CD4-positive, alpha-beta T cell (primary cell): ENCODE measurements around the gene MVD. TPM values are rescaled to one million over a fixed set of nuclear protein-coding genes. Genes with fewer than 3 reads are reported as not detected.

Experiments
- ATAC-seq: fragments of 200-7000 bp; cut with Tn5 transposase; one replicate; pipeline ENCODE4 v1.10.0; 2022; ENCODE audit warnings: mild to moderate bottlenecking; ENCODE audit not compliant: poor library complexity
- CTCF ChIA-PET: fragments of 350-600 bp; sonication (Branson Sonifier 250); formaldehyde crosslinking; loops from one replicate; lab custom pipeline; 2021; ENCODE audit warnings: antibody characterized with exemption, inconsistent platforms; lab: Charles Lee
- POLR2A ChIA-PET: fragments of 350-600 bp; sonication (Branson Sonifier 250); formaldehyde crosslinking; loops from one replicate; lab custom pipeline; 2021; ENCODE audit warnings: antibody characterized with exemption, inconsistent platforms; lab: Charles Lee
- DNase-seq, 14 experiments: peaks; one replicate each; pipeline ENCODE4 v3.0.0-alpha.2; 2013 to 2020; ENCODE audit warnings: mixed read lengths in 2 of 14
- H3K27ac ChIP-seq, 2 donors: one replicate each; pipeline versions ENCODE4 v1.5.1 to v1.7.0; 2013; ENCODE audit warnings: low read length in 2 of 2, low read depth in 1 of 2, mild to moderate bottlenecking in 1 of 2
- H3K27me3 ChIP-seq, 2 experiments: 1 replicate in 1 of 2; 2 replicates in 1 of 2; pipeline versions ENCODE4 v1.6.1 to v1.7.0; 2013; ENCODE audit warnings: low read length in 2 of 2, control low read depth in 1 of 2, mild to moderate bottlenecking in 1 of 2, moderate library complexity in 1 of 2; ENCODE audit not compliant: insufficient read depth in 2 of 2, control insufficient read depth in 1 of 2
- H3K36me3 ChIP-seq: one replicate; pipeline ENCODE4 v1.6.1; 2013; ENCODE audit warnings: low read length, control low read depth; ENCODE audit not compliant: insufficient read depth
- H3K4me1 ChIP-seq: one replicate; pipeline ENCODE4 v1.6.1; 2013; ENCODE audit warnings: low read length, control low read depth; ENCODE audit not compliant: insufficient read depth
- H3K4me3 ChIP-seq: one replicate; pipeline ENCODE4 v1.5.1; 2013; ENCODE audit warnings: mild to moderate bottlenecking, low read length, moderate library complexity
- H3K9me3 ChIP-seq, 2 experiments: 1 replicate in 1 of 2; 2 replicates in 1 of 2; pipeline versions ENCODE4 v1.6.1 to v1.7.0; 2013; ENCODE audit warnings: low read length in 2 of 2, mild to moderate bottlenecking in 2 of 2, control low read depth in 1 of 2, moderate library complexity in 1 of 2; ENCODE audit not compliant: control insufficient read depth in 1 of 2, insufficient read depth in 1 of 2
- H3K27ac Mint-ChIP-seq: one replicate; pipeline ENCODE4 v1.8.0; 2020; ENCODE audit warnings: mixed read lengths
- H3K27me3 Mint-ChIP-seq: one replicate; pipeline ENCODE4 v1.8.0; 2021; ENCODE audit warnings: mixed read lengths
- H3K36me3 Mint-ChIP-seq: one replicate; pipeline ENCODE4 v1.8.0; 2021; ENCODE audit warnings: low read depth, mixed read lengths
- H3K4me1 Mint-ChIP-seq: one replicate; pipeline ENCODE4 v1.8.0; 2021; ENCODE audit warnings: low read depth, mixed read lengths
- H3K4me3 Mint-ChIP-seq: one replicate; pipeline ENCODE4 v1.8.0; 2020; ENCODE audit warnings: mild to moderate bottlenecking, mixed read lengths
- H3K9me3 Mint-ChIP-seq: one replicate; pipeline ENCODE4 v1.8.0; 2020; ENCODE audit warnings: mixed read lengths
- CTCF ChIP-seq: fragments of 200-600 bp; IDR thresholded peaks from one replicate; pipeline ENCODE4 v1.8.0; 2022; ENCODE audit warnings: antibody characterized with exemption, mild to moderate bottlenecking
- intact Hi-C, 2 experiments: fragments of 100-400 bp; cut with DNase I in 1 of 2; cut with micrococcal nuclease in 1 of 2; formaldehyde crosslinking; loops; one replicate each; pipeline versions ENCODE4 v1.15.1 to v1.9.0; 2023 to 2025; cut with DNase I, micrococcal nuclease
- total RNA-seq, 174 experiments: library from RNA in 2 of 174; stranded (reverse) in 2 of 174; gene quantifications; one replicate each; pipeline ENCODE4 v1.2.3 and lab custom pipeline; 2021 to 2026

The MVD gene
- total RNA-seq, 2 experiments from 2014 or later, result 74.2 to 76.9 TPM

GRCh38 chr16:88698646-88699045 lies 35.8 kb upstream of the MVD start:
- Histone ChIP-seq H3K27me3 (no peaks in the 10 kb centered on the region), H3K9me3 (no peaks in the 10 kb centered on the region), H3K4me3 (no peak overlapping the region), H3K36me3 (peaks cover 66% of the 10 kb centered on the region), H3K27ac (peak overlapping the region; percentile 35 to 40), H3K4me1 (peaks cover 98% of the 10 kb centered on the region)
- ChIA-PET POLR2A (interaction anchor here (1.4 kb wide), 1 partner anchor 129 kb away, joined by 3 read pairs; the partner anchor contains the start of gene ZC3H18), CTCF (interaction anchor here (0.8 kb wide), 1 partner anchor 34 kb away, joined by 9 read pairs; no protein-coding TSS in a partner anchor)
- ATAC-seq, result no peak
- peaks cover 49% of the 10 kb centered on the region for H3K36me3 Mint-ChIP-seq
- no peaks in the 10 kb centered on the region for H3K9me3 Mint-ChIP-seq
- peaks cover 58% of the 10 kb centered on the region for H3K4me1 Mint-ChIP-seq
- no peak for DNase-seq
- H3K4me3 Mint-ChIP-seq, result peak overlapping the region; percentile 60
- intact Hi-C loops, result no loop called here
- no peak for TF ChIP-seq CTCF
- peak overlapping the region; percentile 76 for H3K27ac Mint-ChIP-seq
- H3K27me3 Mint-ChIP-seq, result no peaks in the 10 kb centered on the region

GRCh38 chr16:88697831-88698615 lies 35.1 kb upstream of the MVD start:
- Histone ChIP-seq H3K36me3 (peaks cover 66% of the 10 kb centered on the region), H3K27me3 (no peaks in the 10 kb centered on the region), H3K4me3 (no peak overlapping the region), H3K27ac (peak overlapping the region; percentile 35 to 41), H3K4me1 (peaks cover 98% of the 10 kb centered on the region), H3K9me3 (no peaks in the 10 kb centered on the region)
- H3K4me3 Mint-ChIP-seq, result peak overlapping the region; percentile 60
- peaks cover 54% of the 10 kb centered on the region for H3K4me1 Mint-ChIP-seq
- H3K9me3 Mint-ChIP-seq, result no peaks in the 10 kb centered on the region
- no peaks in the 10 kb centered on the region for H3K27me3 Mint-ChIP-seq
- intact Hi-C loops, result no loop called here
- peaks cover 44% of the 10 kb centered on the region for H3K36me3 Mint-ChIP-seq
- ChIA-PET CTCF (interaction anchor here (0.6 to 0.8 kb wide), 2 partner anchors 34 to 933 kb away, joined by 3 to 9 read pairs; no protein-coding TSS in a partner anchor), POLR2A (interaction anchor here (1.0 to 1.4 kb wide), 3 partner anchors 11 to 128 kb away, joined by 3 to 4 read pairs (median 3); partner anchors contain the start of gene ZC3H18)
- H3K27ac Mint-ChIP-seq, result peak overlapping the region; percentile 76
- ATAC-seq (no peak), DNase-seq (peak in 4 of 14 experiments; percentile 30 to 62 (median 53))
- peak; percentile 40 for TF ChIP-seq CTCF

GRCh38 chr16:88697116-88697830 lies 34.4 kb upstream of the MVD start:
- Mint-ChIP-seq H3K4me1 (peaks cover 54% of the 10 kb centered on the region), H3K4me3 (peak overlapping the region; percentile 60), H3K27me3 (no peaks in the 10 kb centered on the region), H3K27ac (peak overlapping the region; percentile 76), H3K36me3 (peaks cover 41% of the 10 kb centered on the region), H3K9me3 (no peaks in the 10 kb centered on the region)
- Histone ChIP-seq H3K4me3 (no peak overlapping the region), H3K27ac (peak overlapping the region in 1 of 2 donors; percentile 35), H3K27me3 (no peaks in the 10 kb centered on the region), H3K9me3 (no peaks in the 10 kb centered on the region), H3K36me3 (peaks cover 61% of the 10 kb centered on the region), H3K4me1 (peaks cover 98% of the 10 kb centered on the region)
- CTCF ChIA-PET, result interaction anchor here (0.6 kb wide), 1 partner anchor 933 kb away, joined by 3 read pairs; no protein-coding TSS in a partner anchor
- POLR2A ChIA-PET, result interaction anchor here (0.8 to 2.3 kb wide), 5 partner anchors 7 to 127 kb away, joined by 3 to 7 read pairs (median 3); partner anchors contain the start of gene ZC3H18
- DNase-seq (no peak), ATAC-seq (no peak)
- TF ChIP-seq CTCF, result no peak
- intact Hi-C loops, result no loop called here
